K562 (cell line): Measurements from ENCODE around the gene RTL10. TPM values are rescaled to one million over a fixed set of nuclear protein-coding genes. Genes with fewer than 3 reads are reported as not detected.

ENCODE experiments used
- ARID2 ChIP-seq: fragments of 450-650 bp; IDR thresholded peaks from 2 replicates; pipeline ENCODE4 v1.6.1; 2017; ENCODE audit warnings: antibody characterized with exemption, mild to moderate bottlenecking
- BACH1 ChIP-seq: fragments of 200-800 bp; sonication (Bioruptor generic); IDR thresholded peaks from 2 replicates; pipeline ENCODE4 v1.6.1; 2016; ENCODE audit warnings: missing genetic modification characterization, missing compliant biosample characterization
- BCLAF1 ChIP-seq, 2 experiments: fragments of 450-650 bp in 1 of 2; IDR thresholded peaks; 2 replicates each; pipeline ENCODE4 v1.6.1; 2011 to 2017; ENCODE audit warnings: low read depth in 2 of 2, antibody characterized with exemption in 1 of 2, borderline replicate concordance in 1 of 2, low read length in 1 of 2, mild to moderate bottlenecking in 1 of 2, mixed read lengths in 1 of 2; ENCODE audit not compliant: control insufficient read depth in 1 of 2
- DLX4 ChIP-seq: fragments of 250-450 bp; sonication (Bioruptor Pico); IDR thresholded peaks from 2 replicates; pipeline ENCODE4 v1.6.1; 2021; ENCODE audit warnings: mild to moderate bottlenecking
- ELF1 ChIP-seq: fragments of 200-800 bp; sonication (Bioruptor generic); IDR thresholded peaks from 2 replicates; pipeline ENCODE4 v1.6.1; 2016; ENCODE audit warnings: missing genetic modification characterization, missing compliant biosample characterization
- HCFC1 ChIP-seq: IDR thresholded peaks from 2 replicates; pipeline ENCODE4 v1.6.1; 2012; ENCODE audit warnings: low read depth, low read length, improper control_type of control experiment
- HNRNPK ChIP-seq: fragments of 200-400 bp; formaldehyde crosslinking; IDR thresholded peaks from one replicate; pipeline ENCODE4 v1.6.1; 2018; ENCODE audit warnings: mild to moderate bottlenecking, low read depth, low read length; ENCODE audit not compliant: poor library complexity, severe bottlenecking
- HNRNPLL ChIP-seq: fragments of 200-400 bp; formaldehyde crosslinking; IDR thresholded peaks from 2 replicates; pipeline ENCODE4 v1.6.1; 2017; ENCODE audit warnings: low read length, low read depth, mild to moderate bottlenecking; ENCODE audit not compliant: poor library complexity, severe bottlenecking
- NCOR1 ChIP-seq: fragments of 450-650 bp; IDR thresholded peaks from 2 replicates; pipeline ENCODE4 v1.6.1; 2016; ENCODE audit warnings: mild to moderate bottlenecking, moderate library complexity
- NEUROD1 ChIP-seq: fragments of 150-350 bp; IDR thresholded peaks from 2 replicates; pipeline ENCODE4 v1.6.1; 2014; ENCODE audit warnings: borderline replicate concordance, low read length, low read depth; ENCODE audit not compliant: partially characterized antibody
- NFXL1 ChIP-seq: fragments of 450-650 bp; formaldehyde crosslinking; IDR thresholded peaks from 2 replicates; pipeline ENCODE4 v1.4.0; 2021; ENCODE audit warnings: mild to moderate bottlenecking
- PRPF4 ChIP-seq: fragments of 200-400 bp; formaldehyde crosslinking; IDR thresholded peaks from one replicate; pipeline ENCODE4 v1.6.1; 2017; ENCODE audit warnings: low read length, low read depth, mild to moderate bottlenecking; ENCODE audit not compliant: insufficient read depth, poor library complexity, severe bottlenecking
- SLC30A9 ChIP-seq: fragments of 250-450 bp; sonication (Bioruptor Pico); IDR thresholded peaks from 2 replicates; pipeline ENCODE4 v1.8.0; 2022; ENCODE audit warnings: mild to moderate bottlenecking, moderate library complexity
- TFAM ChIP-seq: fragments of 250-450 bp; sonication (Bioruptor Pico); conservative IDR thresholded peaks from 2 replicates; pipeline ENCODE4 v1.5.0; 2021; ENCODE audit warnings: mild to moderate bottlenecking, moderate library complexity
- ZNF436 ChIP-seq: fragments of 250-450, 450-650 bp; sonication (Bioruptor Pico); formaldehyde crosslinking; IDR thresholded peaks from 2 replicates; pipeline ENCODE4 v1.7.0; 2020; ENCODE audit warnings: mild to moderate bottlenecking
- polyA plus RNA-seq, 8 experiments: library from polyadenylated mRNA; depleted of rRNA in 4 of 8; stranded (reverse) in 5 of 8; unstranded in 3 of 8; fragments of >200 nt; fragmentation: Nextera tagmentation in 2 of 8; fragmentation: Illumina TruSeq in 1 of 8; extraction: Ambion mirVana in 2 of 8; extraction: Trizol in 1 of 8; gene quantifications; 2 replicates each; pipeline versions ENCODE4 v1.2.1 to v1.2.3, GENCODE V29; 2011 to 2014; ENCODE audit warnings: inconsistent platforms in 1 of 8, missing spikeins in 1 of 8
- total RNA-seq, 7 experiments: library from RNA; depleted of rRNA in 6 of 7; stranded (reverse); fragments of >200 nt in 6 of 7; fragmentation: Illumina TruSeq in 2 of 7; extraction: Trizol in 2 of 7; gene quantifications; 2 replicates each; pipeline versions ENCODE4 v1.2.1 to v1.2.3, GENCODE V29; 2011 to 2021; ENCODE audit warnings: low replicate concordance in 1 of 7
- TF ChIP-seq, protein P1 (sequence below): IDR thresholded peaks from 2 replicates; pipeline ENCODE4 v1.6.1; 2012; ENCODE audit warnings: low read depth, low read length, improper control_type of control experiment, borderline replicate concordance
- TF ChIP-seq, protein P2 (sequence below): fragments of 250-450 bp; sonication (Bioruptor Pico); IDR thresholded peaks from 2 replicates; pipeline ENCODE4 v1.5.0; 2020; ENCODE audit warnings: mild to moderate bottlenecking
- TF ChIP-seq, protein P3 (sequence below): sonication (generic); formaldehyde crosslinking; IDR thresholded peaks from 2 replicates; pipeline ENCODE4 v1.5.0; 2020; ENCODE audit warnings: missing genetic modification reagents

Gene RTL10
- total and polyA plus RNA-seq, 9 of the 15 experiments (the other 6 are each of a cell fraction or from before 2014, with no cell fraction given) = 19.8 to 75.5 (median 32.5) TPM

GRCh38 chr22:19891317-19892256, 36.9 kb upstream of the RTL10 start (continued):
- TF ChIP-seq DLX4 (CRISPR knock-in tag) (no peak), ZNF436 (CRISPR knock-in tag) (peak; percentile 53; the same call in 1 of the 2 replicates), BCLAF1 (IDR thresholded peaks at IDR 0.05; ENCODE audit: borderline replicate concordance in 1 of 2, control insufficient read depth in 1 of 2, low read depth in 2 of 2, low read length in 1 of 2) (peak in 1 of 2 experiments; percentile 95; a peak in 2 of 4 replicates), HNRNPK (no peak), ELF1 (tag) (no peak), NCOR1 (peak; percentile 99), HNRNPLL (no peak), ARID2 (no peak), NFXL1 (CRISPR knock-in tag) (peak; percentile 73; the same call in 1 of the 2 replicates), PRPF4 (no peak), TFAM (CRISPR knock-in tag) (no peak), HCFC1 (peak; percentile 40; the same call in 1 of the 2 replicates), SLC30A9 (CRISPR knock-in tag) (no peak), BACH1 (tag) (no peak), NEUROD1 (peak; percentile 95)
- TF ChIP-seq, protein P1, sequence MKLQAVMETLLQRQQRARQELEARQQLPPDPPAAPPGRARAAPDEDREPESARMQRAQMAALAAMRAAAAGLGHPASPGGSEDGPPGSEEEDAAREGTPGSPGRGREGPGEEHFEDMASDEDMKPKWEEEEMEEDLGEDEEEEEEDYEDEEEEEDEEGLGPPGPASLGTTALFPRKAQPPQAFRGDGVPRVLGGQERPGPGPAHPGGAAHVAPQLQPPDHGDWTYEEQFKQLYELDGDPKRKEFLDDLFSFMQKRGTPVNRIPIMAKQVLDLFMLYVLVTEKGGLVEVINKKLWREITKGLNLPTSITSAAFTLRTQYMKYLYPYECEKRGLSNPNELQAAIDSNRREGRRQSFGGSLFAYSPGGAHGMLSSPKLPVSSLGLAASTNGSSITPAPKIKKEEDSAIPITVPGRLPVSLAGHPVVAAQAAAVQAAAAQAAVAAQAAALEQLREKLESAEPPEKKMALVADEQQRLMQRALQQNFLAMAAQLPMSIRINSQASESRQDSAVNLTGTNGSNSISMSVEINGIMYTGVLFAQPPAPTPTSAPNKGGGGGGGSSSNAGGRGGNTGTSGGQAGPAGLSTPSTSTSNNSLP = peak; percentile 100
- TF ChIP-seq, protein P2, sequence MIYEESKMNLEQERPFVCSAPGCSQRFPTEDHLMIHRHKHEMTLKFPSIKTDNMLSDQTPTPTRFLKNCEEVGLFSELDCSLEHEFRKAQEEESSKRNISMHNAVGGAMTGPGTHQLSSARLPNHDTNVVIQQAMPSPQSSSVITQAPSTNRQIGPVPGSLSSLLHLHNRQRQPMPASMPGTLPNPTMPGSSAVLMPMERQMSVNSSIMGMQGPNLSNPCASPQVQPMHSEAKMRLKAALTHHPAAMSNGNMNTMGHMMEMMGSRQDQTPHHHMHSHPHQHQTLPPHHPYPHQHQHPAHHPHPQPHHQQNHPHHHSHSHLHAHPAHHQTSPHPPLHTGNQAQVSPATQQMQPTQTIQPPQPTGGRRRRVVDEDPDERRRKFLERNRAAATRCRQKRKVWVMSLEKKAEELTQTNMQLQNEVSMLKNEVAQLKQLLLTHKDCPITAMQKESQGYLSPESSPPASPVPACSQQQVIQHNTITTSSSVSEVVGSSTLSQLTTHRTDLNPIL = no peak
- TF ChIP-seq, protein P3, sequence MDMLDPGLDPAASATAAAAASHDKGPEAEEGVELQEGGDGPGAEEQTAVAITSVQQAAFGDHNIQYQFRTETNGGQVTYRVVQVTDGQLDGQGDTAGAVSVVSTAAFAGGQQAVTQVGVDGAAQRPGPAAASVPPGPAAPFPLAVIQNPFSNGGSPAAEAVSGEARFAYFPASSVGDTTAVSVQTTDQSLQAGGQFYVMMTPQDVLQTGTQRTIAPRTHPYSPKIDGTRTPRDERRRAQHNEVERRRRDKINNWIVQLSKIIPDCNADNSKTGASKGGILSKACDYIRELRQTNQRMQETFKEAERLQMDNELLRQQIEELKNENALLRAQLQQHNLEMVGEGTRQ (CRISPR knock-in tag) = no peak
